PC-9 (cell line): Measurements from ENCODE around the gene UBE2K. TPM values are rescaled to one million over a fixed set of nuclear protein-coding genes. Genes with fewer than 3 reads are reported as not detected.

Source experiments
- BruUV-seq: library from RNA; stranded (reverse); fragments of 400-500 nt; replicated peaks from 2 replicates; lab custom pipeline; 2021; lab: Mats Ljungman, UMichigan
- CTCF ChIA-PET: fragments of 300-600 bp; sonication (Branson Sonifier 250); formaldehyde crosslinking; loops from one replicate; lab custom pipeline; 2022; ENCODE audit warnings: antibody characterized with exemption; lab: Charles Lee
- POLR2A ChIA-PET: fragments of 300-600 bp; sonication (Branson Sonifier 250); formaldehyde crosslinking; loops from one replicate; lab custom pipeline; 2022; ENCODE audit warnings: antibody characterized with exemption; ENCODE audit not compliant: unreplicated experiment; lab: Charles Lee
- DNase-seq, 2 experiments: peaks; one replicate each; pipeline versions ENCODE4 v3.0.0 to v3.0.0-alpha.2; 2015 to 2022; ENCODE audit warnings: mixed read lengths in 1 of 2
- H2AFZ ChIP-seq: fragments of 200-600 bp; sonication (generic); 2 replicates; pipeline ENCODE4 v1.8.1; 2017; ENCODE audit warnings: antibody characterized with exemption
- H3F3A ChIP-seq: fragments of 200-600 bp; sonication (generic); 2 replicates; pipeline ENCODE4 v1.8.1; 2017; ENCODE audit warnings: antibody characterized with exemption, mild to moderate bottlenecking, low read depth; ENCODE audit not compliant: insufficient read depth
- H3K27ac ChIP-seq: fragments of 200-600 bp; sonication (generic); 2 replicates; pipeline ENCODE4 v1.6.1; 2016; ENCODE audit warnings: mixed run types
- H3K27me3 ChIP-seq: fragments of 200-600 bp; sonication (generic); 2 replicates; pipeline ENCODE4 v1.6.1; 2016; ENCODE audit warnings: low read depth, mixed run types; ENCODE audit not compliant: insufficient read depth
- H3K36me3 ChIP-seq: fragments of 200-600 bp; sonication (generic); 2 replicates; pipeline ENCODE4 v1.6.1; 2016; ENCODE audit warnings: low read depth, mixed run types
- H3K4me1 ChIP-seq: fragments of 200-600 bp; sonication (generic); replicated peaks from 2 replicates; pipeline ENCODE4 v1.6.1; 2016; ENCODE audit warnings: mixed run types; ENCODE audit not compliant: insufficient read depth
- H3K4me2 ChIP-seq: fragments of 200-600 bp; sonication (generic); 2 replicates; pipeline ENCODE4 v1.6.1; 2017; ENCODE audit warnings: mixed run types
- H3K4me3 ChIP-seq: fragments of 200-600 bp; sonication (generic); 2 replicates; pipeline ENCODE4 v1.6.1; 2016; ENCODE audit warnings: mixed run types
- H3K79me2 ChIP-seq: fragments of 200-600 bp; sonication (generic); 2 replicates; pipeline ENCODE4 v1.6.1; 2017; ENCODE audit warnings: low read depth, mixed run types
- H3K9me2 ChIP-seq: fragments of 200-600 bp; sonication (generic); 2 replicates; pipeline ENCODE4 v1.8.1; 2017; ENCODE audit warnings: mild to moderate bottlenecking; ENCODE audit not compliant: insufficient read depth
- H3K9me3 ChIP-seq: fragments of 200-600 bp; sonication (generic); 2 replicates; pipeline ENCODE4 v1.8.1; 2016; ENCODE audit warnings: low read depth; ENCODE audit not compliant: insufficient read depth
- H4K20me1 ChIP-seq: fragments of 200-600 bp; sonication (generic); 2 replicates; pipeline ENCODE4 v1.8.1; 2017; ENCODE audit not compliant: insufficient read depth
- EZH2 ChIP-seq: fragments of 200-600 bp; sonication (generic); IDR thresholded peaks from 2 replicates; pipeline ENCODE4 v1.8.0; 2017; ENCODE audit warnings: antibody characterized with exemption, low read depth
- intact Hi-C: fragments of 100-400 bp; cut with micrococcal nuclease; formaldehyde crosslinking; loops from one replicate; pipeline ENCODE4 v1.10.0; 2022; ENCODE audit not compliant: unreplicated experiment
- total RNA-seq: library from RNA; stranded (reverse); gene quantifications from 2 replicates; pipeline ENCODE4 v1.2.3, GENCODE V29; 2021
- TF ChIP-seq, protein P1 (sequence below): fragments of 200-600 bp; sonication (generic); conservative IDR thresholded peaks from 2 replicates; pipeline ENCODE4 v1.6.1; 2017; ENCODE audit warnings: mixed run types, antibody characterized with exemption, mild to moderate bottlenecking, moderate library complexity

The UBE2K gene
- total RNA-seq, 1 experiment from 2014 or later = 129 TPM

DNA sequence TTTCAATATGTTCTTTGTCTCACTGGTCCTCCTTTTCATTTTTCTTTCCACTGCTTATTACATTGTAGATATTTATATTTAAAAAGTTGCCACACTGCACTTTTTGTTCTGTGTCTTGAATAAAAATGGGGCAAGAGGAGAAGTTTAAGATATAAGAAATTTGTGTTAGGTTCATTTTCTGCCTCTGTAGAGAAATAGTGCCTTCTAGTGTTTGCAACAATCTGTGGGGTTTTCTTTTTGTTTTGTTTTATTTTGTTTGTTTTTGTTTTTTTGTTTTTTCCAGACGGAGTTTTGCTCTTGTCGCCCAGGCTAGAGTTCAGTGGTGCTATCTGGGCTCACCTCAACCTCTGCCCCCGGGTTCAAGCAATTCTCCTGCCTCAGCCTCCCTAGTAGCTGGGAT lies 39.2 kb upstream of the UBE2K start:
- CTCF ChIA-PET = no interaction called here
- H3K36me3 ChIP-seq = no peaks in the 10 kb centered on the region
- no peak overlapping the region for H2AFZ ChIP-seq
- POLR2A ChIA-PET = no interaction called here
- no peak for DNase-seq
- H3K4me3 ChIP-seq = no peak overlapping the region
- no peak overlapping the region for H3K27ac ChIP-seq
- BruUV-seq = no TSS peak
- H3K4me1 ChIP-seq = no peaks in the 10 kb centered on the region
- H3K27me3 ChIP-seq = no peaks in the 10 kb centered on the region
- H3K79me2 ChIP-seq = no peaks in the 10 kb centered on the region
- no peaks in the 10 kb centered on the region; the same call in 1 of the 2 replicates for H3F3A ChIP-seq
- intact Hi-C loops = loop anchor here (1.0 kb wide), 1 partner anchor 189 kb away; no protein-coding TSS in a partner anchor
- TF ChIP-seq, protein P1, sequence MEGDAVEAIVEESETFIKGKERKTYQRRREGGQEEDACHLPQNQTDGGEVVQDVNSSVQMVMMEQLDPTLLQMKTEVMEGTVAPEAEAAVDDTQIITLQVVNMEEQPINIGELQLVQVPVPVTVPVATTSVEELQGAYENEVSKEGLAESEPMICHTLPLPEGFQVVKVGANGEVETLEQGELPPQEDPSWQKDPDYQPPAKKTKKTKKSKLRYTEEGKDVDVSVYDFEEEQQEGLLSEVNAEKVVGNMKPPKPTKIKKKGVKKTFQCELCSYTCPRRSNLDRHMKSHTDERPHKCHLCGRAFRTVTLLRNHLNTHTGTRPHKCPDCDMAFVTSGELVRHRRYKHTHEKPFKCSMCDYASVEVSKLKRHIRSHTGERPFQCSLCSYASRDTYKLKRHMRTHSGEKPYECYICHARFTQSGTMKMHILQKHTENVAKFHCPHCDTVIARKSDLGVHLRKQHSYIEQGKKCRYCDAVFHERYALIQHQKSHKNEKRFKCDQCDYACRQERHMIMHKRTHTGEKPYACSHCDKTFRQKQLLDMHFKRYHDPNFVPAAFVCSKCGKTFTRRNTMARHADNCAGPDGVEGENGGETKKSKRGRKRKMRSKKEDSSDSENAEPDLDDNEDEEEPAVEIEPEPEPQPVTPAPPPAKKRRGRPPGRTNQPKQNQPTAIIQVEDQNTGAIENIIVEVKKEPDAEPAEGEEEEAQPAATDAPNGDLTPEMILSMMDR = peak; percentile 40; the same call in 1 of the 2 replicates
- no peak for TF ChIP-seq EZH2
- no peaks in the 10 kb centered on the region for H3K9me2 ChIP-seq
- no peaks in the 10 kb centered on the region for H3K9me3 ChIP-seq
- H3K4me2 ChIP-seq = no peak overlapping the region
- H4K20me1 ChIP-seq = no peaks in the 10 kb centered on the region

DNA sequence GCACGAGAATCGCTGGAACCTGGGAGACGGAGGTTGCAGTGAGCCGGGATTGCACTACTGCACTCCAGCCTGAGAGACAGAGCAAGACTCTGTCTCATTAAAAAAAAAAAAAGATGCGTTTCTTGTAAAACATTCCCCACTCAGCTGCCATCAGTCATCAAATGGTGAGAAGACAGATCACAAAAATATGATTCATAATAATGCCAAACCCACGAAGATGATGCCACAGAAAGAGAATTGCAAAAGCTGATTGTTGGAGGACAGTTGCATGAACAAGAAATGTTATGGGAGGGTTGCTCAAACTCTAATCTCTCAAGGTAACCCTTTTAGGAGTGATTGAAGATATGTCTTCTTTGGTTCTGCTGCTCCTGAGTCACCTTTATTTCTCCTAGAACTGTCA lies 37.9 kb upstream of the UBE2K start:
- H3K27ac ChIP-seq = no peak overlapping the region
- H3K27me3 ChIP-seq = no peaks in the 10 kb centered on the region
- H3K9me2 ChIP-seq = no peaks in the 10 kb centered on the region
- ChIA-PET POLR2A (no interaction called here), CTCF (no interaction called here)
- DNase-seq = no peak
- no peak overlapping the region for H2AFZ ChIP-seq
- H3K4me2 ChIP-seq = no peak overlapping the region
- H3K4me3 ChIP-seq = no peak overlapping the region
- H3F3A ChIP-seq = no peaks in the 10 kb centered on the region; the same call in 1 of the 2 replicates
- H3K36me3 ChIP-seq = no peaks in the 10 kb centered on the region
- intact Hi-C loops = no loop called here
- H3K4me1 ChIP-seq = no peaks in the 10 kb centered on the region
- no peaks in the 10 kb centered on the region for H3K79me2 ChIP-seq
- BruUV-seq = no TSS peak
- TF ChIP-seq EZH2 = no peak
- TF ChIP-seq, protein P1 = no peak
- no peaks in the 10 kb centered on the region for H3K9me3 ChIP-seq
- no peaks in the 10 kb centered on the region for H4K20me1 ChIP-seq

DNA sequence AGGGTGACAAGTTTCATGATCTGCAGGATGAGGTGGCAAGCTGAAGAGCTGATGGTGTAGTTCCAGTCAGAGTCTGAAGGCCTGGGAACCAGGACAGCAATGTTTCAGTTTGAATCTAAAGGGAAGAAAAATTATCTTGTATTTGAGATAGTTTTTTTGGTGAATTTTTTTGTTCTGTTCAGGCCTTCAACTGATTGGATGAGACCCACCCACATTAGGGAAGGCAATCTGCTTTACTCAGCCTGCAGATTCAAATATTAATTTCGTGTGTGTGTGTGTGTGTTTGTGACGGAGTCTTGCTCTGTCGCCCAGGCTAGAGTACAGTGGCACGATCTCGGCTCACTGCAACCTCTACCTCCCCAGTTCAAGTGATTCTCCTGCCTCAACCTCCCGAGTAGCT lies 37.2 kb upstream of the UBE2K start:
- ChIA-PET CTCF (no interaction called here), POLR2A (interaction anchor here (0.6 kb wide), 1 partner anchor 420 kb away, joined by 4 read pairs; no protein-coding TSS in a partner anchor)
- Histone ChIP-seq H3K4me1 (no peaks in the 10 kb centered on the region), H3K9me2 (no peaks in the 10 kb centered on the region), H2AFZ (no peak overlapping the region), H4K20me1 (no peaks in the 10 kb centered on the region), H3K36me3 (no peaks in the 10 kb centered on the region), H3K27ac (no peak overlapping the region), H3K4me2 (no peak overlapping the region), H3K9me3 (no peaks in the 10 kb centered on the region), H3F3A (no peaks in the 10 kb centered on the region; the same call in 1 of the 2 replicates), H3K79me2 (no peaks in the 10 kb centered on the region), H3K4me3 (no peak overlapping the region), H3K27me3 (no peaks in the 10 kb centered on the region)
- no TSS peak for BruUV-seq
- TF ChIP-seq, protein P1 = no peak
- no peak for TF ChIP-seq EZH2
- intact Hi-C loops = no loop called here
- no peak for DNase-seq
